ENCODE data around the gene IMP4. TPM values are rescaled to one million over a fixed set of nuclear protein-coding genes. Genes with fewer than 3 reads are reported as not detected.

IMP4 gene, protein sequence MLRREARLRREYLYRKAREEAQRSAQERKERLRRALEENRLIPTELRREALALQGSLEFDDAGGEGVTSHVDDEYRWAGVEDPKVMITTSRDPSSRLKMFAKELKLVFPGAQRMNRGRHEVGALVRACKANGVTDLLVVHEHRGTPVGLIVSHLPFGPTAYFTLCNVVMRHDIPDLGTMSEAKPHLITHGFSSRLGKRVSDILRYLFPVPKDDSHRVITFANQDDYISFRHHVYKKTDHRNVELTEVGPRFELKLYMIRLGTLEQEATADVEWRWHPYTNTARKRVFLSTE
- 114 TPM in 2 replicates for total RNA-seq

GRCh38 chr2:130342533-130343275, at the start of gene IMP4:
IMP4 (plus strand) TSS chr2:130342897; CDS start chr2:130342933, 36 bp downstream.

DNA sequence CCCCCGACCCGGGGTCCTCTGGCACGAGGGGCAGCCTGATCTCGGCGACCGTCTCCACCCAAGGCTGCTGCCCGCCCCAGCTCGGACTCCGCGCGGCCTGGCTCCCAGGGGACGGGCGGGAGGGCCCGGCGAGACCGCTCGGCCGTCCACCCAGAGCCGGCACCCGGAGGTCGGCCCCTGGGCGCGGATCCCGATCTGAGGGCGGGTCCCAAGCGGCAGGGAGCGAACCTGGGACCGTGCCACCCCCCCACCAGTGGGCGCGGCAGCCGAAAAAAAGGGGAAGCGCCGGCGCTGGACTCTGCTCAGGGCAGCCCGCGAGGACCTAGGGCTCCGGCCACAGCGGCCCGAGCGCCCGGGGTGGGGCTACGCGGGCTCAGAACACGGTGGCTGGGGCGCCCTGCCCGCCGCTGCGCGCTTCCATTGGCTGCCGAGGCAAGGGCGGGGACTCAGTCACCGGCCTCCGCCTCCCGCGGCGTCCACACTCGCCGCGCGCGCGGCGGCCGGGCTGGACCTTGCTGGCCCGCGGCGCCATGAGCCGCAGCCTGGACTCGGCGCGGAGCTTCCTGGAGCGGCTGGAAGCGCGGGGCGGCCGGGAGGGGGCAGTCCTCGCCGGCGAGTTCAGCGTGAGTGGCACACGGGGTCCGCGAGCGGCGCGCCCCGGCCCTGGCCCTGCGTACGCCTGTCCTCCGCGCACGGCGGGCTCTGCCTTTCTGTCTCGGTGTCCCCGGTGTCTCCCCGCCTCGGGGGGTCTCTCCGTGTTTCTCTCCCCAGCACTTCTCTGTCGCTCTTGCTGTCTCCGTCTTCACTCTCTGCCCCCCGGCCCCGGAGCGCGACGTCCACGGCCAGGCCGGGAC, 13.1 kb downstream of the IMP4 start, which contains the start of gene PTPN18:
PTPN18 (plus strand) TSS at position 479 of the 854 bp plus-strand sequence; CDS start at position 531, 52 bp downstream.

Other genes with a start within 250 kb of the IMP4 start
- under 0.01 TPM in 1 of 2 replicates, not detected in the other for gene POTEF, start 213.7 kb upstream of the IMP4 start, total RNA-seq
- gene CCDC74B, start 197.8 kb upstream of the IMP4 start, total RNA-seq, result 0.93 and 1.8 TPM in 2 replicates
- gene SMPD4, start 161.3 kb upstream of the IMP4 start, total RNA-seq, result 56.7 and 61.7 TPM in 2 replicates
- gene MZT2B, start 160.6 kb upstream of the IMP4 start, total RNA-seq, result 192 and 220 TPM in 2 replicates
- gene TUBA3E, start 144.5 kb upstream of the IMP4 start, total RNA-seq, result not detected in 2 replicates
- 20.4 and 26.6 TPM in 2 replicates for gene PTPN18, start 13.2 kb downstream of the IMP4 start, total RNA-seq
- 0.05 and 0.07 TPM in 2 replicates for gene POTEI, start 166.4 kb downstream of the IMP4 start, total RNA-seq
- not detected in 2 replicates for gene CFC1B, start 178.3 kb downstream of the IMP4 start, total RNA-seq